ENCODE measurements around the gene INTS14.

DNA sequence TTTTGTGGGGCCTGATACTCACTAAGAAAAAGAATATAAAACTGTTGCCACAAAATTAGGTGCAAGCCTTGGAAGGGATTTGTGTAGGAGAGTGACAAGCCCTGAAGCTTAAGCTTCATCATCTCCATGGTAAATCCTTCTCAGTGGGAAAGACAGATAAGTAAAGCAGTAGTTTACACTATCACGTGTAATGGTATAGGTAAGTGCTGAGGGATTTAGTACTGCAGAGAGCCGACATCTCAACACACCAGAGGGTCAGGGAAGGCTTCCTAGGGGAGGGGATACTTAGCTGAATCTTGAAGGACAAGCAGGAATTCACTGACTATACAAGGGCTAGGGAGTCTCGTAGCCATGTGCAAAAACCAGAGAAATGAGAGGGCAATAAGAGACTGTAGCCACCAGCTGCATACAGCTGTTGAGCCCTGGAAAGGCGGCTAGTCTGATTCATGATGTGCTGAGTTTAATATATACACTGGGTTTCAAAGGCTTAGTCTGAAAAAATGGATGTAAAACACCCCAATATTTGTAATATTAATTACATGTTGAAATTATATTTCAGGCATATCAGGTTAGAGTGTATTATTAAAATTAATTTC, 21.9 kb upstream of the INTS14 start:
- TF ChIP-seq, protein P1, sequence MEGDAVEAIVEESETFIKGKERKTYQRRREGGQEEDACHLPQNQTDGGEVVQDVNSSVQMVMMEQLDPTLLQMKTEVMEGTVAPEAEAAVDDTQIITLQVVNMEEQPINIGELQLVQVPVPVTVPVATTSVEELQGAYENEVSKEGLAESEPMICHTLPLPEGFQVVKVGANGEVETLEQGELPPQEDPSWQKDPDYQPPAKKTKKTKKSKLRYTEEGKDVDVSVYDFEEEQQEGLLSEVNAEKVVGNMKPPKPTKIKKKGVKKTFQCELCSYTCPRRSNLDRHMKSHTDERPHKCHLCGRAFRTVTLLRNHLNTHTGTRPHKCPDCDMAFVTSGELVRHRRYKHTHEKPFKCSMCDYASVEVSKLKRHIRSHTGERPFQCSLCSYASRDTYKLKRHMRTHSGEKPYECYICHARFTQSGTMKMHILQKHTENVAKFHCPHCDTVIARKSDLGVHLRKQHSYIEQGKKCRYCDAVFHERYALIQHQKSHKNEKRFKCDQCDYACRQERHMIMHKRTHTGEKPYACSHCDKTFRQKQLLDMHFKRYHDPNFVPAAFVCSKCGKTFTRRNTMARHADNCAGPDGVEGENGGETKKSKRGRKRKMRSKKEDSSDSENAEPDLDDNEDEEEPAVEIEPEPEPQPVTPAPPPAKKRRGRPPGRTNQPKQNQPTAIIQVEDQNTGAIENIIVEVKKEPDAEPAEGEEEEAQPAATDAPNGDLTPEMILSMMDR (IDR thresholded peaks at IDR 0.05), result no peak
- no peak for TF ChIP-seq POLR2A (IDR thresholded peaks at IDR 0.05)

Data from esophagus squamous epithelium (tissue), 4 donors.